HUES48 (cell line): ENCODE data around the gene KRTAP5-4.
"Not testable (repeated sequence)": the region's sequence is repeated elsewhere in the genome, so short reads cannot be mapped to it uniquely, and the experiment has no call there.

Source experiments
- H3K27ac ChIP-seq: one replicate; pipeline ENCODE4 v1.7.0; 2013; ENCODE audit warnings: low read depth, low read length, inconsistent platforms
- H3K27me3 ChIP-seq: 2 replicates; pipeline ENCODE4 v1.6.1; 2013; ENCODE audit warnings: mild to moderate bottlenecking, low read length; ENCODE audit not compliant: control insufficient read depth, insufficient read depth
- H3K36me3 ChIP-seq: 2 replicates; pipeline ENCODE4 v1.6.1; 2013; ENCODE audit warnings: low read length; ENCODE audit not compliant: control insufficient read depth, insufficient read depth
- H3K4me1 ChIP-seq: 2 replicates; pipeline ENCODE4 v1.6.1; 2013; ENCODE audit warnings: mild to moderate bottlenecking, low read length; ENCODE audit not compliant: control insufficient read depth, insufficient read depth
- H3K4me3 ChIP-seq: 2 replicates; pipeline ENCODE4 v1.5.1; 2013; ENCODE audit warnings: mild to moderate bottlenecking, low read depth, low read length
- H3K9ac ChIP-seq: 2 replicates; pipeline ENCODE4 v1.6.1; 2013; ENCODE audit warnings: mild to moderate bottlenecking, low read depth, low read length, moderate library complexity
- H3K9me3 ChIP-seq: 2 replicates; pipeline ENCODE4 v1.6.1; 2013; ENCODE audit warnings: low read length; ENCODE audit not compliant: control insufficient read depth, insufficient read depth

Gene KRTAP5-4

DNA sequence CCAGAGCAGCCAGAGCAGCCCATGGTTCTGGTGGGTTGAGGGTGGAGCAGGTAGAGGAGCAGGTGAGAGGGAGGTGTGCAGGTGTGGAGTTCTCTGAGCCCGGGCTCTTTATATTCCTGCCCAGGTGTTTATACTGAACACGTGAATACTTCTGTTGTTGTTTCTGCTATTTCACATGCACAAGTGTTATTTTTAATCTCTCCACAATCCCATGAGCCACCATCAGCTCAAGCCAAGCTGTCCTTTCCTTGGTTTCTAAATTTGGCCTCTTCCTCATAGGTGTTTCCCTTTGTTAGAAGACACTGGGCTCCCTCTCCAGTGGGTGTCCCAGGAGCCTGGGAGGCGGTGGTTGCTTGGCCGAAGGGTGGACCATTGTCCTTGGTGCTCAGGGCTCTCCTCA, 13.6 kb downstream of the KRTAP5-4 start, which contains the start of gene KRTAP5-3:
Gene KRTAP5-3 (minus strand): TSS at position 101 of the 400 bp plus-strand sequence. CDS start 78 bp downstream, at position 23.
- peaks cover 6% of the 10 kb centered on the region; the same call in 1 of the 2 replicates for H3K4me1 ChIP-seq
- no peak within 1 kb of the TSS for H3K4me3 ChIP-seq
- no peak within 1 kb of the TSS for H3K27ac ChIP-seq
- no peaks in the 10 kb centered on the region for H3K36me3 ChIP-seq
- H3K27me3 ChIP-seq: no peaks in the 10 kb centered on the region; the same call in 1 of the 2 replicates
- 0 out of 2 replicates have a peak, but pooled peaks cover 6% of the 10 kb centered on the region for H3K9me3 ChIP-seq
- H3K9ac ChIP-seq: no peak within 1 kb of the TSS

DNA sequence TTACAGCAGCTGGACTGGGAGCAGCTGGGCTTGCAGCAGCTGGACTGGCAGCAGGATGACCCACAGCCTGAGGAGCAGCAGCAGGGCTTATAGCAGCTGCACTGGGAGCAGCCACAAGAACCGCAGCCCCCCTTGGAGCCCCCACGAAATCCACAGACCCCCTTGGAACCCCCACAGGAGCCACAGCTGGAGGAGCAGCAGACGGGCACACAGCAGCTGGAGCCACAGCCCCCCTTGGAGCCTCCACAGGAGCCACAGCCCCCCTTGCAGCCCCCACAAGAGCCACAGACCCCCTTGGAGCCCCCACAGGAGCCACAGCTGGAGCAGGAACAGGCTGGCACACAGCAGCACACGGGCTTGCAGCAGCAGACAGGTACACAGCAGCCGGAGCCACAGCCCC, 14.0 kb downstream of the KRTAP5-4 start:
- H3K4me1 ChIP-seq, H3K36me3 ChIP-seq, H3K9me3 ChIP-seq, H3K9ac ChIP-seq, H3K4me3 ChIP-seq, H3K27me3 ChIP-seq, H3K27ac ChIP-seq: not testable (repeated sequence)

GRCh38 chr11:1607156-1607845, 14.6 kb downstream of the KRTAP5-4 start:
- H3K4me3 ChIP-seq, H3K4me1 ChIP-seq, H3K9ac ChIP-seq, H3K27me3 ChIP-seq, H3K27ac ChIP-seq, H3K9me3 ChIP-seq, H3K36me3 ChIP-seq: not testable (repeated sequence)

DNA sequence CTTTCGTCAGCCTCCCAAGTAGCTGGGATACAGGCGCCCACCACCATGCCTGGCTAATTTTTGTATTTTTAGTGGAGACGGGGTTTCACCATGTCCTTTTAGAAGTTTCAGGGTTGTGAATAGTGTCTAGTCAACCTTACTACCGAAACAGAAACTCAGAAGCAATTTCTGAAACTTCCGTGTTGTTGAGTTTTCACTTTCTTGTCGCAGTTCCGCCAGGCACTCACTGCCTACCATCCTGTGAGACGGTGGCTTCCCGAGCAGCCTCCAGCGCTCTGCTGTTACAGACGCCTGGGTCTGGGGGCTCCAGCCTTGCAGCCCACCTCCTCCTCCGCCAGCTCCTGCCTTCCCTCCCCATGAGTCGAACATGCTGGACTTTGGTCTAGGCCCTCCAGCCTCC, 16.0 kb downstream of the KRTAP5-4 start:
- H3K9me3 ChIP-seq, H3K9ac ChIP-seq, H3K27ac ChIP-seq, H3K36me3 ChIP-seq, H3K4me1 ChIP-seq, H3K27me3 ChIP-seq, H3K4me3 ChIP-seq: not testable (repeated sequence)

DNA sequence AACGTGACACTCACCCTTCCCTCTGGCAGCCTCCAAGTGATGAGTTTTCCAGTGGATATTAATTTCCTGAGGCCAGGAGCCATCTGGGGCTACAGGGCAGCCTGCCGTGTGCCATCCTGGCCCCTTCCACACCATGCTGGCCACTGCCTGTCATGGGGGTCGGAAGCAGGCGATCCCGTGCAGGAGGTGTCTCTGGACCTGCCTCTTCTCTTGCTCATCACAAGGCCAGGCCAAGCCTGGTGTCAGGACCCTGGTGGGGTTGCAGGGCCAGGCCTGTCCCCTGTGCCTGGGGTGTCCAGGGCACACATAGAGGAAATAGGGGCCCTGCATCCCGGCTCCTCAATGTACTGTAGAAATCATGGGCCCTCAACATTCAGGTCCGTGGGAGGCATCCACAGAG, 17.2 kb downstream of the KRTAP5-4 start:
- no peaks in the 10 kb centered on the region; the same call in 1 of the 2 replicates for H3K27me3 ChIP-seq
- H3K36me3 ChIP-seq: no peaks in the 10 kb centered on the region
- peaks cover 6% of the 10 kb centered on the region for H3K4me1 ChIP-seq
- H3K9me3 ChIP-seq: 0 out of 2 replicates have a peak, but pooled peaks cover 4% of the 10 kb centered on the region
- no peak overlapping the region for H3K9ac ChIP-seq
- H3K27ac ChIP-seq: no peak overlapping the region
- H3K4me3 ChIP-seq: no peak overlapping the region

GRCh38 chr11:1604181-1604580, 17.8 kb downstream of the KRTAP5-4 start:
- Histone ChIP-seq H3K4me3 (no peak overlapping the region), H3K4me1 (peaks cover 6% of the 10 kb centered on the region), H3K9ac (no peak overlapping the region), H3K9me3 (0 out of 2 replicates have a peak, but pooled peaks cover 3% of the 10 kb centered on the region), H3K27me3 (no peaks in the 10 kb centered on the region; the same call in 1 of the 2 replicates), H3K36me3 (no peaks in the 10 kb centered on the region), H3K27ac (no peak overlapping the region)

- Histone ChIP-seq H3K27ac (no peak overlapping the region), H3K27me3 (no peaks in the 10 kb centered on the region; the same call in 1 of the 2 replicates), H3K4me3 (no peak overlapping the region)
Measured at GRCh38 chr11:1603629-1604028, 18.3 kb downstream of the KRTAP5-4 start.

DNA sequence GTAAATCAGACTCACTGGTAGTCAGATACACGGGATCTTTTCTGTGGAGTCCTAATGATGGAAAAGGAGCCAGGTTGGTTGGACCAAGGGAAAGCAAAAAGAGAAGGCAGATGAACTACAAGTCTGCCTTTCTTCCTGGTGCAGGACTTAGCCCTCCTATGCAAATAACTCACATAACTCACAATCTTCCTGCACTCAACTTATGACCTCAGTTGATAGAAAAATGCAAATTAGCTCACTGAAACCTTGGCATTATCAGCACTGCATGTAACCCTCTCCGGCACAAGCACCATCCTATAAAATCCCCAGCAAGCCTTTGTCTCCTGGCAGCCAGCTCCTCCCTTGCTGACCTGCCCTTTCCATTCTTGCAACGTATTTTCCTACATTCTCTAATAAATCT, 20.3 kb downstream of the KRTAP5-4 start:
- H3K27ac ChIP-seq, H3K4me1 ChIP-seq, H3K36me3 ChIP-seq, H3K27me3 ChIP-seq, H3K9ac ChIP-seq, H3K4me3 ChIP-seq, H3K9me3 ChIP-seq: not testable (repeated sequence)

More at GRCh38 chr11:1603629-1604028, 18.3 kb downstream of the KRTAP5-4 start:
- 0 out of 2 replicates have a peak, but pooled peaks cover 3% of the 10 kb centered on the region for H3K9me3 ChIP-seq
- H3K9ac ChIP-seq: no peak overlapping the region
- H3K4me1 ChIP-seq: peaks cover 6% of the 10 kb centered on the region
- no peaks in the 10 kb centered on the region for H3K36me3 ChIP-seq

- H3K9me3 ChIP-seq: 0 out of 2 replicates have a peak, but pooled peaks cover 3% of the 10 kb centered on the region
- no peak overlapping the region for H3K27ac ChIP-seq
- no peaks in the 10 kb centered on the region for H3K36me3 ChIP-seq
- peaks cover 13% of the 10 kb centered on the region for H3K4me1 ChIP-seq
- H3K9ac ChIP-seq: no peak overlapping the region
- no peak overlapping the region for H3K4me3 ChIP-seq
- H3K27me3 ChIP-seq: peaks cover 4% of the 10 kb centered on the region; the same call in 1 of the 2 replicates
Measured at GRCh38 chr11:1600626-1601025, 21.3 kb downstream of the KRTAP5-4 start.

GRCh38 chr11:1598816-1599215, 23.1 kb downstream of the KRTAP5-4 start:
- Histone ChIP-seq H3K4me1 (peaks cover 13% of the 10 kb centered on the region), H3K9ac (no peak overlapping the region), H3K4me3 (no peak overlapping the region), H3K27ac (no peak overlapping the region), H3K9me3 (0 out of 2 replicates have a peak, but pooled peaks cover 3% of the 10 kb centered on the region), H3K27me3 (peaks cover 4% of the 10 kb centered on the region; the same call in 1 of the 2 replicates), H3K36me3 (no peaks in the 10 kb centered on the region)

DNA sequence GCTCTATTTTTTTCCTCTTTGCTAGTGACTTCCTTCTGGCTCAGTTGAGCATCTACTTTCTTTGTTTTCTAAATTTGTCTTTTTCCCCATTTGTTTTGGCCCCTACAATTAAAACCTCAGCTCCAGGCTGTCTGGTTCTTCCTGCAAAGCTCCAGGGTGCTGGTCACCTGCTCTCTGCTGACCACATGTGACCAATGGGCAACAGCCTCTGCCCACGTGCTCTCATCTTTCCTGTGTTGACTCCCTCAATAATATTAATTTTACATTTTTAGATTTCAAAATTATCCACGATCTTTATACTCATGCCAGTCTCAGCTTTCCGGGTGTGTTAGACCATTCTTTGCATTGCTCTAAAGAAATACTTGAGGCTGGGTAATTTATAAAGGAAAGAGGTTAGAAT, 23.5 kb downstream of the KRTAP5-4 start:
- not testable (repeated sequence) for H3K9me3 ChIP-seq, H3K27me3 ChIP-seq

More for the DNA sequence above, 23.5 kb downstream of the KRTAP5-4 start:
- not testable (repeated sequence) for H3K36me3 ChIP-seq, H3K9ac ChIP-seq, H3K27ac ChIP-seq, H3K4me3 ChIP-seq
- H3K4me1 ChIP-seq: peaks cover 13% of the 10 kb centered on the region
